Breast epithelium (tissue), 3 donors: ENCODE results near the gene EXD2.

Source experiments
- POLR2AphosphoS5 ChIP-seq, 3 donors: sonication (generic); formaldehyde crosslinking; IDR thresholded peaks; one replicate each; pipeline ENCODE4 v1.6.1; 2017; ENCODE audit warnings: antibody characterized with exemption in 3 of 3
- TF ChIP-seq, protein P1 (sequence below), 3 donors: fragments of 450-650 bp; IDR thresholded peaks; one replicate each; pipeline ENCODE4 v1.5.1; 2016 to 2017; ENCODE audit warnings: antibody characterized with exemption in 3 of 3, mild to moderate bottlenecking in 3 of 3, moderate library complexity in 3 of 3

DNA sequence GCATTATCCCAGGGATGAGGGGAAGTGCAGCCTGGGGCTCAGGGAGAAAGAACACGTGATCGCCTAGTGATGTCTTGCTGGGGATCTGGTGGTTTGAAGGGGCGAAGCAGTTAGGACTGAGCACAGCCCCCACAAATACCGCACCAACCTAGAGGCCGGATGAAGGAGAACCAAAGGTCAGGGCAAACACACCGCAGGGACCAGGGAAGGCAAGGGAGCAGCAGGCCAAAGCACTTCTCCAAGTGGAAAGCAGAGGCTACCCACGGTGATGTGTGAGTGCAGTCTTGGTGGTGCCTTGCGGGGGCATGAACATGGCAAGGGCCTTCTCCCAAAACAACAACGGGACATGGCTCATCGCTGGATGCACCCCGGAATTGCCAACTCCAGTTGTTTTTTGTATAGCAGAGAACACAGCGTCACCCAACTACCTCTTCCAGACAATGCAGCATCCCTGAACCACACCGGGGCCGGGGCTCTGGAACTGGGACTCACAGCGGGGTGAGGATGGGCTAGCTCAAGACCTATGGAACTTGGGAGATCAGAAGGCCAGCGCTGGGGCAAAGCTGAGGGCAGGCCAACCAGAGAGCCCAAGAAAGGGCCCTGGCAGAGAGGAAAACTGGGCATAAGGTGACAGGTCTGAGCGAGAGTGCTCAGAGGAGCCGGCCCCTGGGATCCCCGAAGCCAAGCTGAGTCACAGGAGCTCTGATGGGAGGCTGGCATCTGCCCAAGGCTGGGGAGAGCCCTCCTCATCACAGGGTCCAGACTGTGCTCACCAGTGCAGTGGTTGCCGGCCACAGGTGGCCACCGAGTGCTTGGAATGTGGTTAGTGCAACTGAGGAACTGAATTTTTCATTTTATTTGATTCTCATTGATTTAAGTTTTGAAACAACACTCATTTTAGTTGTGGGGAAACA, 79.8 kb downstream of the EXD2 start:
- no peak for TF ChIP-seq POLR2AphosphoS5 (IDR thresholded peaks at IDR 0.05)
- TF ChIP-seq, protein P1, sequence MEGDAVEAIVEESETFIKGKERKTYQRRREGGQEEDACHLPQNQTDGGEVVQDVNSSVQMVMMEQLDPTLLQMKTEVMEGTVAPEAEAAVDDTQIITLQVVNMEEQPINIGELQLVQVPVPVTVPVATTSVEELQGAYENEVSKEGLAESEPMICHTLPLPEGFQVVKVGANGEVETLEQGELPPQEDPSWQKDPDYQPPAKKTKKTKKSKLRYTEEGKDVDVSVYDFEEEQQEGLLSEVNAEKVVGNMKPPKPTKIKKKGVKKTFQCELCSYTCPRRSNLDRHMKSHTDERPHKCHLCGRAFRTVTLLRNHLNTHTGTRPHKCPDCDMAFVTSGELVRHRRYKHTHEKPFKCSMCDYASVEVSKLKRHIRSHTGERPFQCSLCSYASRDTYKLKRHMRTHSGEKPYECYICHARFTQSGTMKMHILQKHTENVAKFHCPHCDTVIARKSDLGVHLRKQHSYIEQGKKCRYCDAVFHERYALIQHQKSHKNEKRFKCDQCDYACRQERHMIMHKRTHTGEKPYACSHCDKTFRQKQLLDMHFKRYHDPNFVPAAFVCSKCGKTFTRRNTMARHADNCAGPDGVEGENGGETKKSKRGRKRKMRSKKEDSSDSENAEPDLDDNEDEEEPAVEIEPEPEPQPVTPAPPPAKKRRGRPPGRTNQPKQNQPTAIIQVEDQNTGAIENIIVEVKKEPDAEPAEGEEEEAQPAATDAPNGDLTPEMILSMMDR (IDR thresholded peaks at IDR 0.05) = no peak
